GM04503 (cell line): Measurements from ENCODE around the gene CCDC192.

Experiments
- DNase-seq: peaks from one replicate; pipeline ENCODE4 v3.0.0-alpha.2; 2012; ENCODE audit warnings: low read depth

Gene CCDC192

GRCh38 chr5:127958421-127959011 lies 255.3 kb downstream of the CCDC192 start:
- DNase-seq, result no peak

- no peak for DNase-seq
Measured at GRCh38 chr5:127959152-127959764, 256.1 kb downstream of the CCDC192 start.

GRCh38 chr5:127960270-127960691 lies 257.1 kb downstream of the CCDC192 start:
- no peak for DNase-seq

- DNase-seq, result no peak
Measured at GRCh38 chr5:127961006-127961762, 258.0 kb downstream of the CCDC192 start.

- DNase-seq, result no peak
Measured at GRCh38 chr5:127961763-127962145, 258.6 kb downstream of the CCDC192 start.

GRCh38 chr5:127962491-127962890 lies 259.3 kb downstream of the CCDC192 start:
- no peak for DNase-seq

GRCh38 chr5:127963233-127963632 lies 260.0 kb downstream of the CCDC192 start:
- no peak for DNase-seq

GRCh38 chr5:127963931-127964330 lies 260.7 kb downstream of the CCDC192 start:
- no peak for DNase-seq

- no peak for DNase-seq
Measured at GRCh38 chr5:127967323-127967982, 264.3 kb downstream of the CCDC192 start.

GRCh38 chr5:127967983-127968592 lies 264.9 kb downstream of the CCDC192 start:
- DNase-seq, result no peak

GRCh38 chr5:127969002-127969401 lies 265.8 kb downstream of the CCDC192 start:
- DNase-seq, result no peak

GRCh38 chr5:127969651-127970050 lies 266.5 kb downstream of the CCDC192 start:
- DNase-seq, result no peak

GRCh38 chr5:127970081-127970480 lies 266.9 kb downstream of the CCDC192 start:
- DNase-seq, result no peak

- no peak for DNase-seq
Measured at GRCh38 chr5:127970854-127971425, 267.7 kb downstream of the CCDC192 start.

- no peak for DNase-seq
Measured at GRCh38 chr5:127975961-127976360, 272.8 kb downstream of the CCDC192 start.

- no peak for DNase-seq
Measured at GRCh38 chr5:127976525-127976924, 273.3 kb downstream of the CCDC192 start.

GRCh38 chr5:127976991-127977717 lies 274.0 kb downstream of the CCDC192 start:
- DNase-seq, result no peak

- DNase-seq, result no peak
Measured at GRCh38 chr5:127978738-127979300, 275.6 kb downstream of the CCDC192 start.

- DNase-seq, result no peak
Measured at GRCh38 chr5:127979475-127979874, 276.3 kb downstream of the CCDC192 start.

- DNase-seq, result no peak
Measured at GRCh38 chr5:127980843-127981242, 277.7 kb downstream of the CCDC192 start.

GRCh38 chr5:127981498-127981897 lies 278.3 kb downstream of the CCDC192 start:
- DNase-seq, result no peak
